Parathyroid adenoma (tissue), 2 donors: ENCODE data around the gene HARS1.
"Not testable (repeated sequence)": the region's sequence is repeated elsewhere in the genome, so short reads cannot be mapped to it uniquely, and the experiment has no call there.

Experiments
- H2AFZ ChIP-seq: fragments of 300-600 bp; sonication (generic); one replicate; pipeline ENCODE4 v1.7.0; 2017; ENCODE audit warnings: antibody characterized with exemption, mild to moderate bottlenecking
- H3K27ac ChIP-seq: fragments of 300-600 bp; sonication (generic); one replicate; pipeline ENCODE4 v1.7.0; 2017
- H3K27me3 ChIP-seq: fragments of 300-600 bp; sonication (generic); one replicate; pipeline ENCODE4 v1.7.0; 2017; ENCODE audit warnings: low read length; ENCODE audit not compliant: control insufficient read depth, insufficient read depth
- H3K36me3 ChIP-seq: fragments of 300-600 bp; sonication (generic); one replicate; pipeline ENCODE4 v1.7.0; 2017; ENCODE audit warnings: low read length; ENCODE audit not compliant: control insufficient read depth, insufficient read depth
- H3K4me1 ChIP-seq: fragments of 300-600 bp; sonication (generic); one replicate; pipeline ENCODE4 v1.7.0; 2017; ENCODE audit warnings: control low read depth
- H3K4me2 ChIP-seq: fragments of 300-600 bp; sonication (generic); one replicate; pipeline ENCODE4 v1.7.0; 2017; ENCODE audit warnings: low read length
- H3K4me3 ChIP-seq: fragments of 300-600 bp; sonication (generic); one replicate; pipeline ENCODE4 v1.7.0; 2017; ENCODE audit warnings: low read depth, low read length
- H3K79me2 ChIP-seq: fragments of 300-600 bp; sonication (generic); one replicate; pipeline ENCODE4 v1.7.0; 2017; ENCODE audit warnings: control low read depth
- H3K9ac ChIP-seq: fragments of 300-600 bp; sonication (generic); one replicate; pipeline ENCODE4 v1.7.0; 2017; ENCODE audit warnings: mild to moderate bottlenecking
- H3K9me3 ChIP-seq: fragments of 300-600 bp; sonication (generic); one replicate; pipeline ENCODE4 v1.7.0; 2017; ENCODE audit warnings: low read length; ENCODE audit not compliant: control insufficient read depth
- TF ChIP-seq, protein P1 (sequence below): fragments of 300-600 bp; sonication (generic); IDR thresholded peaks from one replicate; pipeline ENCODE4 v1.7.0; 2017; ENCODE audit warnings: antibody characterized with exemption, mild to moderate bottlenecking
- donor health status: primary hyperparathyroidism.

The HARS1 gene

DNA sequence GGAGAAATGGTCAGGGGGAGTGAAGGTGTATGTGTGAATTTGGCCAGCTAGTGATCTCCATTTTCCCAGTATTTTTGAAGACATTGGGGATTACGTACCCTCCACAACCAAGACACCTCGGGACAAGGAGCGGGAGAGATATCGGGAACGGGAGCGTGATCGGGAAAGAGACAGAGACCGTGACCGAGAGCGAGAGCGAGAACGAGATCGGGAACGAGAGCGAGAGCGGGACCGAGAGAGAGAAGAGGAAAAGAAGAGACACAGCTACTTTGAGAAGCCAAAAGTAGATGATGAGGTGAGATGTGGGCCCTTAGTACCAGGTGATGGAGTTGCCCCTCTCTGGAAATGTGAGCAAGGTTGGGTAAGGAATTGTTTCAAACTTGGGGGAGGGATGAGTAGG is 32.3 kb downstream of the HARS1 start:
- TF ChIP-seq, protein P1, sequence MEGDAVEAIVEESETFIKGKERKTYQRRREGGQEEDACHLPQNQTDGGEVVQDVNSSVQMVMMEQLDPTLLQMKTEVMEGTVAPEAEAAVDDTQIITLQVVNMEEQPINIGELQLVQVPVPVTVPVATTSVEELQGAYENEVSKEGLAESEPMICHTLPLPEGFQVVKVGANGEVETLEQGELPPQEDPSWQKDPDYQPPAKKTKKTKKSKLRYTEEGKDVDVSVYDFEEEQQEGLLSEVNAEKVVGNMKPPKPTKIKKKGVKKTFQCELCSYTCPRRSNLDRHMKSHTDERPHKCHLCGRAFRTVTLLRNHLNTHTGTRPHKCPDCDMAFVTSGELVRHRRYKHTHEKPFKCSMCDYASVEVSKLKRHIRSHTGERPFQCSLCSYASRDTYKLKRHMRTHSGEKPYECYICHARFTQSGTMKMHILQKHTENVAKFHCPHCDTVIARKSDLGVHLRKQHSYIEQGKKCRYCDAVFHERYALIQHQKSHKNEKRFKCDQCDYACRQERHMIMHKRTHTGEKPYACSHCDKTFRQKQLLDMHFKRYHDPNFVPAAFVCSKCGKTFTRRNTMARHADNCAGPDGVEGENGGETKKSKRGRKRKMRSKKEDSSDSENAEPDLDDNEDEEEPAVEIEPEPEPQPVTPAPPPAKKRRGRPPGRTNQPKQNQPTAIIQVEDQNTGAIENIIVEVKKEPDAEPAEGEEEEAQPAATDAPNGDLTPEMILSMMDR: no peak
- H3K36me3 ChIP-seq: no peaks in the 10 kb centered on the region
- H3K79me2 ChIP-seq: no peaks in the 10 kb centered on the region

DNA sequence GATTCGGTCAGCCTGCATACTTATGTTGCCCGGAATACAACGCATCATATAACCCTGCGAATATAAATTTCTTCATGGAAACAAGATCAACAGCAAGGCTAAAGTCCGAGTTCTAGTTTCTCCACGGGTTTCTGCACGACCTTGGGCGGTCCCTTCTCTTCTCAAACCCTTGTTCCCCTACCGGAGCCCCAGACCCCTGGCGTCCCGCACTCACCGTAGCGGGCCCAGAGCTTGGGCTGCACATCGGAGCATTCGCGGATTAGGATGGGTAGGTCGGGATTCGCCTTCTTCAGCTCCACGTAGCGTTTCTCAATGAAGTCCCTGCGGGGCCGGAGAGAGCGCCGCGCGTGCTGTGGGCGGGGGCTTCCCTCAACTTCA is 44.1 kb downstream of the HARS1 start:
- TF ChIP-seq, protein P1: no peak
- no peaks in the 10 kb centered on the region for H3K36me3 ChIP-seq
- H3K79me2 ChIP-seq: peaks cover 21% of the 10 kb centered on the region
- H3K9me3 ChIP-seq: no peaks in the 10 kb centered on the region
- H3K4me2 ChIP-seq: peak overlapping the region; percentile 95
- H3K4me1 ChIP-seq: peaks cover 6% of the 10 kb centered on the region
- no peaks in the 10 kb centered on the region for H3K27me3 ChIP-seq
- peak overlapping the region; percentile 87 for H3K4me3 ChIP-seq
- H3K27ac ChIP-seq: peak overlapping the region; percentile 78
- peak overlapping the region; percentile 94 for H2AFZ ChIP-seq
- peak overlapping the region; percentile 71 for H3K9ac ChIP-seq

More for the DNA sequence above, 32.3 kb downstream of the HARS1 start:
- Histone ChIP-seq H3K9ac (no peak overlapping the region), H3K9me3 (no peaks in the 10 kb centered on the region), H3K4me2 (no peak overlapping the region), H3K27me3 (no peaks in the 10 kb centered on the region), H3K4me1 (no peaks in the 10 kb centered on the region), H3K4me3 (no peak overlapping the region), H2AFZ (no peak overlapping the region), H3K27ac (no peak overlapping the region)

DNA sequence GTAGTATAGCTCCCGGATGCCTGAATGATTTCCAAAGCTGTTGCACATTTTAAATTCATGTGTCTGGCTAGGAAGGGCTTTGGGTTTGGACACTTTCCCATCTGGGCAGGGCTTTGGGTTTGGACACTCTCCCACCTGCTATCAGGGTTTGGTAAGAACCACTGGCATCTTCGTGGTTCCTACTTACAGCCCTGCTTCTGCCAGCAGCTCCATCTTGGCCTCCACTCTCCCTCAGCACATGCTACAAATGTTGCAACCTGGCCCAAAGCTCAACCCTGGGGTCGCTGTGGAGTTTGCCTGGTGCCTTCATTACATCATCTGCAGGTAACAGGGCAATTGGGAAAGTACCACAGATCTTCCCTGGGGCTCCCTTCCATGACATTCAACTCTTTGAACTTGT is 48.5 kb downstream of the HARS1 start:
- TF ChIP-seq, protein P1: no peak
- H3K4me2 ChIP-seq: no peak overlapping the region
- no peak overlapping the region for H3K4me3 ChIP-seq
- H3K4me1 ChIP-seq: peaks cover 14% of the 10 kb centered on the region
- peaks cover 13% of the 10 kb centered on the region for H3K79me2 ChIP-seq
- H3K9ac ChIP-seq: no peak overlapping the region
- no peak overlapping the region for H2AFZ ChIP-seq
- no peaks in the 10 kb centered on the region for H3K27me3 ChIP-seq
- no peaks in the 10 kb centered on the region for H3K9me3 ChIP-seq
- H3K27ac ChIP-seq: no peak overlapping the region
- no peaks in the 10 kb centered on the region for H3K36me3 ChIP-seq

DNA sequence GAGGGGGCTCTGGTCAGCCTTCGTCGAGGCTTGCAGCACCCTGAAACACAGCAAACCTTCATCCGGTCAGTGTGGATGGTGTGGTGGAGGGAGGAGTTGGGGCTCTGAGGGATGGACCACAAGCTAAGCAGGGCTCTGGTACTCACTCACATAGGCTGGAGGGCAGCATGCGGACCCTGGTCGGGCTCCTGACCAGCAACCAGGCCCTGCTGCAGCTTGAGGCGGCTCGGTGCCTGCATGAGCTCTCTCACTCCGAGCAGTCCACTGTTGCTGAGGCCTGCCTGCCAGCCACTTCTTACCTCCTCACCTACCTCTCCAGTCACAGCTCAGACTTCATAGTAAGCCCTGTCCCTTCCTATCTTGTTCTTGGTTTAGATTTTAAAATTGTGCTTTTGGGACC is 49.5 kb downstream of the HARS1 start:
- no peaks in the 10 kb centered on the region for H3K9me3 ChIP-seq
- H2AFZ ChIP-seq: no peak overlapping the region
- H3K27me3 ChIP-seq: no peaks in the 10 kb centered on the region
- peaks cover 6% of the 10 kb centered on the region for H3K79me2 ChIP-seq
- no peaks in the 10 kb centered on the region for H3K36me3 ChIP-seq
- TF ChIP-seq, protein P1: no peak
- H3K27ac ChIP-seq: no peak overlapping the region
- H3K9ac ChIP-seq: no peak overlapping the region
- peaks cover 12% of the 10 kb centered on the region for H3K4me1 ChIP-seq
- H3K4me2 ChIP-seq: no peak overlapping the region
- no peak overlapping the region for H3K4me3 ChIP-seq

DNA sequence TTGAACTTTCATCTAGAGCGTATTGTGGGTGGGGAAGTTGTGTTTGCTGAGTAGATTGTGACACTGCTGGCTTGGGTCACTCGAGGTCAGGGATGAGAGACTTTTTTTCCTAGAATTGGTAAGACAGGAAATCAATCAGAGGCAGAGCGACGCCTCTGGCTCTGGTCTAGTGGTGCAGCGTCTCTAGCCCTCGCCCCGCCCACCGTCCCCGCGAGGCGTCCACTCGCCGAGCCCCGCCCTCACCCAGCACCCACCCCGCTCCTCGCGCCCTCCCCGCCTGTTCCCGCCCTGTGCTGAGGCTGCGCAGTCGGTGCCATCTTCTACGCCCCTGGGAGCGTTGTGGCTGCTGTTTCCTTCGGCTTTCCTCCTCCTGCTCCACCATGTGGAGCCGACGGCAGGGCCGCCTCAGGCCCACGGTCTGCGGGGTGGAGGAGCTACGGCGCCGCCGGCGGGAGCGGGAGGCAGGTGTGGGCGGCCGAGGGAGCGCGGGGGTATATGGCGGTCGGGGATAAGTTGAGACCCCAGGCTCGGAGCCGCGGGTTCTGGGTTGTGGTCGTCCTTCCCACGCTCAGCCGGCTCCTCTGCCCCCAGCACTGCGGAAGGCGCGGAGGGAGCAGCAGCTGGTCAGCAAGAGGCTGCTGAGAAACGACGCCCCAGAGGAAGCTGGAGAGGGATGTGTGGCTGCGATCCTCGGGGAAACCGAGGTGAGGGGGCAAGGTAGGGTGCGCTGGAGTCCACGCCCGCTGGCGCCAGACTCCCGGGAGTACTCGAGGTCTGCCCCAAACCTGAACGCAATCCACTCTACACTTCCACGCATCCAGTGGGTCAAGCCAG is 51.8 kb downstream of the HARS1 start, which contains the start of gene TMCO6:
TSS of gene TMCO6 (plus strand) at position 304 of the 834 bp plus-strand sequence. CDS start at position 381, 77 bp downstream.
- H3K4me2 ChIP-seq: peak within 1 kb of the TSS; percentile 97
- peak within 1 kb of the TSS; percentile 97 for H3K27ac ChIP-seq

DNA sequence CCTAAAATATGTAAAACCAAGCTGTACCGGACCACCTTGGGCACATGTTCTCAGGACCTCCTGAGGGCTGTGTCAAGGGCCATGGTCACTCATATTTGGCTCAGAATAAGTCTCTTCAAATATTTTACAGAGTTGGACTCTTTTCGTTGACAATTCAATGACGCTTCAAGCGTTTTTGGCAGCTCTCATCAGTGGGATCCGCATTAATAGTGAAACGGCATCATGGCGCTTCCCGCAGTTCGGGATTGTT is 52.3 kb downstream of the HARS1 start:
- peak overlapping the region; percentile 100 for H2AFZ ChIP-seq
- not testable (repeated sequence) for H3K79me2 ChIP-seq, H3K9me3 ChIP-seq, H3K4me1 ChIP-seq, H3K9ac ChIP-seq, H3K36me3 ChIP-seq, H3K27me3 ChIP-seq
- peak overlapping the region; percentile 97 for H3K27ac ChIP-seq
- peak overlapping the region; percentile 69 for H3K4me2 ChIP-seq
- H3K4me3 ChIP-seq: peak overlapping the region; percentile 88

More for the DNA sequence above, 51.8 kb downstream of the HARS1 start, which contains the start of gene TMCO6:
- Histone ChIP-seq H2AFZ (peak within 1 kb of the TSS; percentile 100), H3K9ac (peak within 1 kb of the TSS; percentile 57), H3K27me3 (no peaks in the 10 kb centered on the region), H3K4me1 (peaks cover 8% of the 10 kb centered on the region), H3K36me3 (no peaks in the 10 kb centered on the region), H3K9me3 (no peaks in the 10 kb centered on the region), H3K79me2 (no peaks in the 10 kb centered on the region), H3K4me3 (peak within 1 kb of the TSS; percentile 88)
- TF ChIP-seq, protein P1: peak; percentile 73
